Body of pancreas (tissue), 4 donors: Measurements from ENCODE around the gene UMODL1. TPM values are rescaled to one million over a fixed set of nuclear protein-coding genes. Genes with fewer than 3 reads are reported as not detected.

Experiments used
- ATAC-seq: fragments of 150-250 bp; one replicate; pipeline ENCODE4 v1.9.1; 2016
- DNase-seq, 4 donors: peaks; one replicate each; pipeline ENCODE4 v3.0.0-alpha.2; 2019
- H3K27ac ChIP-seq, 4 donors: fragments of 200-600 bp; sonication (generic); 1 replicate in 3 of 4; 2 replicates in 1 of 4; pipeline versions ENCODE4 v1.5.1 to v1.6.1; 2016 to 2019; ENCODE audit warnings: mild to moderate bottlenecking in 1 of 4, mixed read lengths in 1 of 4, moderate library complexity in 1 of 4
- H3K27me3 ChIP-seq, 2 donors: fragments of 200-600 bp; sonication (generic); one replicate each; pipeline ENCODE4 v1.6.0; 2016; ENCODE audit warnings: mild to moderate bottlenecking in 1 of 2
- H3K36me3 ChIP-seq, 2 donors: fragments of 200-600 bp; sonication (generic); replicated peaks in 1 of 2; 2 replicates each; pipeline ENCODE4 v1.5.1; 2016; ENCODE audit warnings: low read depth in 2 of 2; ENCODE audit not compliant: insufficient read depth in 1 of 2
- H3K4me1 ChIP-seq: fragments of 200-600 bp; sonication (generic); one replicate; pipeline ENCODE4 v1.6.0; 2016
- H3K4me3 ChIP-seq, 2 donors: fragments of 200-600 bp; sonication (generic); 1 replicate in 1 of 2; 2 replicates in 1 of 2; pipeline ENCODE4 v1.5.1; 2016 to 2019
- H3K9me3 ChIP-seq, 3 donors: fragments of 200-600 bp; sonication (generic); 1 replicate in 2 of 3; 2 replicates in 1 of 3; pipeline ENCODE4 v1.5.1; 2016
- CTCF ChIP-seq, 7 experiments: fragments of 450-650 bp in 4 of 7; fragments of 200-600 bp in 3 of 7; sonication (generic) in 3 of 7; IDR thresholded peaks; one replicate each; pipeline ENCODE4 v1.5.1; 2016 to 2019; ENCODE audit warnings: antibody characterized with exemption in 7 of 7
- POLR2A ChIP-seq, 3 donors: fragments of 450-650 bp; IDR thresholded peaks; one replicate each; pipeline ENCODE4 v1.6.1; 2016; ENCODE audit warnings: antibody characterized with exemption in 3 of 3, mild to moderate bottlenecking in 2 of 3
- WGBS, 2 donors: methylation state at CpG; one replicate each; pipeline ENCODE4 v1.1.5; 2017; 5-methylcytosine and 5-hydroxymethylcytosine counted together
- intact Hi-C: fragments of 100-400 bp; cut with DNase I; formaldehyde crosslinking; loops from one replicate; pipeline ENCODE4 v1.15.1; 2023
- total RNA-seq, 2 donors: library from RNA; depleted of rRNA; stranded (reverse); fragments of >200 nt; gene quantifications; one replicate each; pipeline ENCODE4 v1.1.0, GENCODE V29; 2016

UMODL1 gene
- total RNA-seq, 2 donors from 2014 or later, result not detected

- no peaks in the 10 kb centered on the region for H3K27me3 ChIP-seq
- DNase-seq (no peak), ATAC-seq (no peak)
- H3K4me3 ChIP-seq, result no peak overlapping the region
- TF ChIP-seq POLR2A (IDR thresholded peaks at IDR 0.05) (no peak), CTCF (IDR thresholded peaks at IDR 0.05) (no peak)
- intact Hi-C loops, result no loop called here
- H3K36me3 ChIP-seq, result no peaks in the 10 kb centered on the region
- H3K27ac ChIP-seq, result no peak overlapping the region
- no peaks in the 10 kb centered on the region for H3K4me1 ChIP-seq
- H3K9me3 ChIP-seq, result no peaks in the 10 kb centered on the region
- WGBS, 2 donors, result 65 to 90% methylated on average over 2 of the region's 2 CpGs
Observed at GRCh38 chr21:42032266-42032665, 38.9 kb upstream of the UMODL1 start.

GRCh38 chr21:42032968-42033367, 38.1 kb upstream of the UMODL1 start:
- Histone ChIP-seq H3K9me3 (no peaks in the 10 kb centered on the region), H3K4me3 (no peak overlapping the region), H3K4me1 (no peaks in the 10 kb centered on the region), H3K27ac (no peak overlapping the region), H3K27me3 (no peaks in the 10 kb centered on the region), H3K36me3 (no peaks in the 10 kb centered on the region)
- ATAC-seq, result no peak
- no peak for DNase-seq
- intact Hi-C loops, result no loop called here
- TF ChIP-seq POLR2A (IDR thresholded peaks at IDR 0.05), result no peak
- TF ChIP-seq CTCF (IDR thresholded peaks at IDR 0.05), result no peak
- WGBS, 2 donors, result 92 to 100% methylated on average over 1 to 3 of the region's 3 CpGs

GRCh38 chr21:42036313-42036712, 34.8 kb upstream of the UMODL1 start:
- 68 to 92% methylated on average over 2 of the region's 2 CpGs for WGBS, 2 donors
- Histone ChIP-seq H3K27me3 (no peaks in the 10 kb centered on the region), H3K4me3 (no peak overlapping the region), H3K27ac (no peak overlapping the region), H3K4me1 (peaks cover 22% of the 10 kb centered on the region), H3K9me3 (no peaks in the 10 kb centered on the region), H3K36me3 (no peaks in the 10 kb centered on the region)
- TF ChIP-seq POLR2A (IDR thresholded peaks at IDR 0.05), result no peak
- no peak for TF ChIP-seq CTCF (IDR thresholded peaks at IDR 0.05)
- DNase-seq (no peak), ATAC-seq (no peak)
- intact Hi-C loops, result no loop called here

GRCh38 chr21:42037516-42037915, 33.6 kb upstream of the UMODL1 start:
- intact Hi-C loops, result no loop called here
- DNase-seq, result no peak
- Histone ChIP-seq H3K4me3 (no peak overlapping the region), H3K27me3 (no peaks in the 10 kb centered on the region), H3K27ac (no peak overlapping the region), H3K36me3 (no peaks in the 10 kb centered on the region), H3K4me1 (peaks cover 22% of the 10 kb centered on the region), H3K9me3 (no peaks in the 10 kb centered on the region)
- TF ChIP-seq CTCF (IDR thresholded peaks at IDR 0.05), result no peak
- TF ChIP-seq POLR2A (IDR thresholded peaks at IDR 0.05), result no peak
- WGBS, 2 donors, result 85% methylated on average over 9 of the region's 9 CpGs
- ATAC-seq, result no peak

GRCh38 chr21:42037943-42038342, 33.2 kb upstream of the UMODL1 start:
- DNase-seq, result no peak

More at GRCh38 chr21:42037943-42038342, 33.2 kb upstream of the UMODL1 start:
- H3K27me3 ChIP-seq, result no peaks in the 10 kb centered on the region
- H3K9me3 ChIP-seq, result no peaks in the 10 kb centered on the region
- H3K4me1 ChIP-seq, result peaks cover 22% of the 10 kb centered on the region
- no peak for ATAC-seq
- TF ChIP-seq CTCF (IDR thresholded peaks at IDR 0.05) (no peak), POLR2A (IDR thresholded peaks at IDR 0.05) (no peak)
- intact Hi-C loops, result no loop called here
- H3K36me3 ChIP-seq, result no peaks in the 10 kb centered on the region
- H3K4me3 ChIP-seq, result no peak overlapping the region
- H3K27ac ChIP-seq, result no peak overlapping the region
- WGBS, 2 donors, result 66 to 67% methylated on average over 9 to 12 of the region's 12 CpGs
